Effector memory CD8-positive, alpha-beta T cell (primary cell): Measurements from ENCODE around the gene CHD9.
"Not testable (repeated sequence)": the region's sequence is repeated elsewhere in the genome, so short reads cannot be mapped to it uniquely, and the experiment has no call there.

ENCODE experiments used
- ATAC-seq: fragments of 150-1000 bp; cut with Tn5 transposase; replicated peaks from 2 replicates; pipeline ENCODE4 v1.10.0; 2021; ENCODE audit warnings: mild to moderate bottlenecking, moderate library complexity
- DNase-seq, 3 experiments: peaks; one replicate each; pipeline ENCODE4 v3.0.0; 2021
- H3K27ac Mint-ChIP-seq, 2 donors: one replicate each; pipeline ENCODE4 v1.8.0; 2022; ENCODE audit warnings: mild to moderate bottlenecking in 2 of 2, mixed read lengths in 2 of 2, moderate library complexity in 2 of 2
- H3K27me3 Mint-ChIP-seq, 2 donors: one replicate each; pipeline ENCODE4 v1.8.0; 2022; ENCODE audit warnings: mixed read lengths in 2 of 2
- H3K36me3 Mint-ChIP-seq: one replicate; pipeline ENCODE4 v1.8.0; 2022; ENCODE audit warnings: mild to moderate bottlenecking, moderate library complexity, mixed read lengths; ENCODE audit not compliant: insufficient read depth
- H3K4me1 Mint-ChIP-seq, 2 donors: one replicate each; pipeline ENCODE4 v1.8.0; 2022; ENCODE audit warnings: low read depth in 2 of 2, mixed read lengths in 2 of 2
- H3K4me3 Mint-ChIP-seq, 2 donors: one replicate each; pipeline ENCODE4 v1.8.0; 2022; ENCODE audit warnings: mild to moderate bottlenecking in 2 of 2, mixed read lengths in 2 of 2, moderate library complexity in 2 of 2
- H3K9me3 Mint-ChIP-seq, 2 donors: one replicate each; pipeline ENCODE4 v1.8.0; 2022; ENCODE audit warnings: mixed read lengths in 2 of 2
- total RNA-seq, 9 experiments: gene quantifications; one replicate each; lab custom pipeline; 2026; lab: John Stamatoyannopoulos, UW

CHD9 gene
- 49.3 to 205 (median 145) reads per million in 9 experiments for total RNA-seq

GRCh38 chr16:53054670-53055485 lies at the start of gene CHD9:
Gene CHD9, plus strand, starts transcription at chr16:53054991. Its CDS starts 101,099 bp downstream, at chr16:53156090.
- H3K9me3 Mint-ChIP-seq: no peaks in the 10 kb centered on the region
- DNase-seq: peak; percentile 63 to 77 (median 75)
- H3K27me3 Mint-ChIP-seq: no peaks in the 10 kb centered on the region
- peak; percentile 91 for ATAC-seq
- H3K4me1 Mint-ChIP-seq: peaks cover 32 to 35% of the 10 kb centered on the region in 2 donors
- peak within 1 kb of the TSS; percentile 87 to 93 for H3K27ac Mint-ChIP-seq
- no peaks in the 10 kb centered on the region for H3K36me3 Mint-ChIP-seq
- H3K4me3 Mint-ChIP-seq: peak within 1 kb of the TSS; percentile 81 to 87

- H3K36me3 Mint-ChIP-seq: no peaks in the 10 kb centered on the region
- H3K27me3 Mint-ChIP-seq: peaks cover 29 to 31% of the 10 kb centered on the region in 2 donors
- H3K9me3 Mint-ChIP-seq: no peaks in the 10 kb centered on the region
- ATAC-seq (no peak), DNase-seq (no peak)
- H3K4me3 Mint-ChIP-seq: no peak overlapping the region
- H3K27ac Mint-ChIP-seq: no peak overlapping the region
- no peaks in the 10 kb centered on the region for H3K4me1 Mint-ChIP-seq
Observed at GRCh38 chr16:53007095-53007494, 47.7 kb upstream of the CHD9 start.

GRCh38 chr16:53014287-53014686 lies 40.5 kb upstream of the CHD9 start:
- H3K27me3 Mint-ChIP-seq: peaks cover 39% of the 10 kb centered on the region in 2 donors
- no peak overlapping the region for H3K4me3 Mint-ChIP-seq
- H3K36me3 Mint-ChIP-seq: no peaks in the 10 kb centered on the region
- no peak for DNase-seq
- H3K9me3 Mint-ChIP-seq: no peaks in the 10 kb centered on the region
- ATAC-seq: no peak
- no peak overlapping the region for H3K27ac Mint-ChIP-seq
- no peaks in the 10 kb centered on the region for H3K4me1 Mint-ChIP-seq

- Mint-ChIP-seq H3K4me3 (no peak overlapping the region), H3K27ac (no peak overlapping the region), H3K36me3 (no peaks in the 10 kb centered on the region), H3K9me3 (no peaks in the 10 kb centered on the region), H3K4me1 (no peaks in the 10 kb centered on the region), H3K27me3 (peaks cover 22 to 27% of the 10 kb centered on the region in 2 donors)
- ATAC-seq (no peak), DNase-seq (no peak)
Observed at GRCh38 chr16:53018834-53019416, 35.9 kb upstream of the CHD9 start.

GRCh38 chr16:53022374-53022773 lies 32.4 kb upstream of the CHD9 start:
- Mint-ChIP-seq H3K4me1 (no peaks in the 10 kb centered on the region), H3K4me3 (no peak overlapping the region), H3K36me3 (peaks cover 3% of the 10 kb centered on the region), H3K27me3 (peaks cover 5 to 13% of the 10 kb centered on the region in 2 donors), H3K9me3 (no peaks in the 10 kb centered on the region), H3K27ac (no peak overlapping the region)
- ATAC-seq: no peak
- no peak for DNase-seq

- no peak for ATAC-seq
- Mint-ChIP-seq H3K36me3 (peaks cover 3% of the 10 kb centered on the region), H3K4me3 (no peak overlapping the region), H3K9me3 (no peaks in the 10 kb centered on the region), H3K27ac (no peak overlapping the region), H3K4me1 (no peaks in the 10 kb centered on the region), H3K27me3 (peaks cover 5 to 13% of the 10 kb centered on the region in 2 donors)
- DNase-seq: no peak
Observed at GRCh38 chr16:53024045-53024444, 30.7 kb upstream of the CHD9 start.

- H3K4me1 Mint-ChIP-seq: peaks cover 0 to 1% of the 10 kb centered on the region in 2 donors
- no peak overlapping the region for H3K4me3 Mint-ChIP-seq
- no peaks in the 10 kb centered on the region for H3K9me3 Mint-ChIP-seq
- no peak overlapping the region for H3K27ac Mint-ChIP-seq
- DNase-seq (no peak), ATAC-seq (no peak)
- H3K27me3 Mint-ChIP-seq: peaks cover 21 to 37% of the 10 kb centered on the region in 2 donors
- peaks cover 3% of the 10 kb centered on the region for H3K36me3 Mint-ChIP-seq
Observed at GRCh38 chr16:53029971-53030370, 24.8 kb upstream of the CHD9 start.

GRCh38 chr16:53031323-53031942 lies 23.4 kb upstream of the CHD9 start:
- Mint-ChIP-seq H3K4me1 (peaks cover 0 to 1% of the 10 kb centered on the region in 2 donors), H3K4me3 (no peak overlapping the region), H3K27ac (no peak overlapping the region), H3K9me3 (no peaks in the 10 kb centered on the region), H3K27me3 (peaks cover 31 to 40% of the 10 kb centered on the region in 2 donors), H3K36me3 (no peaks in the 10 kb centered on the region)
- DNase-seq: no peak
- no peak for ATAC-seq

GRCh38 chr16:53034306-53034705 lies 20.5 kb upstream of the CHD9 start:
- no peak overlapping the region for H3K27ac Mint-ChIP-seq
- no peak for DNase-seq
- H3K27me3 Mint-ChIP-seq: peaks cover 34 to 38% of the 10 kb centered on the region in 2 donors
- no peaks in the 10 kb centered on the region for H3K36me3 Mint-ChIP-seq
- no peaks in the 10 kb centered on the region for H3K9me3 Mint-ChIP-seq
- H3K4me1 Mint-ChIP-seq: peaks cover 0 to 1% of the 10 kb centered on the region in 2 donors
- no peak for ATAC-seq
- no peak overlapping the region for H3K4me3 Mint-ChIP-seq

GRCh38 chr16:53035176-53035942 lies 19.4 kb upstream of the CHD9 start:
- H3K27me3 Mint-ChIP-seq: peaks cover 34 to 38% of the 10 kb centered on the region in 2 donors
- peaks cover 0 to 1% of the 10 kb centered on the region in 2 donors for H3K4me1 Mint-ChIP-seq
- no peaks in the 10 kb centered on the region for H3K9me3 Mint-ChIP-seq
- DNase-seq (no peak), ATAC-seq (no peak)
- H3K4me3 Mint-ChIP-seq: no peak overlapping the region
- no peaks in the 10 kb centered on the region for H3K36me3 Mint-ChIP-seq
- no peak overlapping the region for H3K27ac Mint-ChIP-seq

- Mint-ChIP-seq H3K36me3 (no peaks in the 10 kb centered on the region), H3K4me1 (peaks cover 0 to 1% of the 10 kb centered on the region in 2 donors), H3K27me3 (peaks cover 31 to 38% of the 10 kb centered on the region in 2 donors), H3K9me3 (no peaks in the 10 kb centered on the region), H3K4me3 (no peak overlapping the region), H3K27ac (no peak overlapping the region)
- no peak for DNase-seq
- no peak for ATAC-seq
Observed at GRCh38 chr16:53036066-53036465, 18.7 kb upstream of the CHD9 start.

GRCh38 chr16:53036711-53037110 lies 18.1 kb upstream of the CHD9 start:
- not testable (repeated sequence) for H3K4me3 Mint-ChIP-seq, DNase-seq, ATAC-seq, H3K27ac Mint-ChIP-seq, H3K36me3 Mint-ChIP-seq, H3K9me3 Mint-ChIP-seq, H3K4me1 Mint-ChIP-seq
- H3K27me3 Mint-ChIP-seq: peaks cover 24 to 32% of the 10 kb centered on the region in 2 donors

GRCh38 chr16:53040788-53041187 lies 14.0 kb upstream of the CHD9 start:
- peaks cover 21 to 23% of the 10 kb centered on the region in 2 donors for H3K27me3 Mint-ChIP-seq
- H3K4me3 Mint-ChIP-seq: no peak overlapping the region
- H3K27ac Mint-ChIP-seq: no peak overlapping the region
- no peak for DNase-seq
- ATAC-seq: no peak
- H3K4me1 Mint-ChIP-seq: peaks cover 0 to 3% of the 10 kb centered on the region in 2 donors
- H3K36me3 Mint-ChIP-seq: no peaks in the 10 kb centered on the region
- H3K9me3 Mint-ChIP-seq: no peaks in the 10 kb centered on the region
